GM23338 (cell line): ENCODE measurements around the gene KLHL6.

Experiments used
- CREB1 ChIP-seq: fragments of 250-450 bp; sonication (Bioruptor Pico); IDR thresholded peaks from 2 replicates; pipeline ENCODE4 v1.5.0; 2020; ENCODE audit warnings: low read depth, mild to moderate bottlenecking, moderate library complexity
- CTCF ChIP-seq, 2 experiments: fragments of 200-600 bp in 1 of 2; sonication (generic) in 1 of 2; conservative IDR thresholded peaks; 2 replicates each; pipeline versions ENCODE4 v1.5.1 to v1.6.1; 2016 to 2017; ENCODE audit warnings: antibody characterized with exemption in 2 of 2, low read depth in 2 of 2, mild to moderate bottlenecking in 2 of 2, moderate library complexity in 1 of 2
- EZH2 ChIP-seq: fragments of 200-600 bp; sonication (generic); IDR thresholded peaks from one replicate; pipeline ENCODE4 v1.8.0; 2017; ENCODE audit warnings: antibody characterized with exemption, mild to moderate bottlenecking, low read depth; ENCODE audit not compliant: unreplicated experiment
- EZH2phosphoT487 ChIP-seq: fragments of 200-600 bp; sonication (generic); IDR thresholded peaks from one replicate; pipeline ENCODE4 v1.8.1; 2018; ENCODE audit warnings: antibody characterized with exemption; ENCODE audit not compliant: unreplicated experiment
- JUNB ChIP-seq: IDR thresholded peaks from one replicate; pipeline ENCODE4 v1.6.1; 2016; ENCODE audit warnings: antibody characterized with exemption; ENCODE audit not compliant: unreplicated experiment
- NANOG ChIP-seq: IDR thresholded peaks from 2 replicates; pipeline ENCODE4 v1.6.1; 2016; ENCODE audit warnings: antibody characterized with exemption, borderline replicate concordance
- POLR2AphosphoS5 ChIP-seq: IDR thresholded peaks from 2 replicates; pipeline ENCODE4 v1.6.1; 2016; ENCODE audit warnings: antibody characterized with exemption, low read depth
- REST ChIP-seq: IDR thresholded peaks from one replicate; pipeline ENCODE4 v1.6.1; 2018; ENCODE audit warnings: antibody characterized with exemption; ENCODE audit not compliant: unreplicated experiment
- STAT1 ChIP-seq: IDR thresholded peaks from one replicate; pipeline ENCODE4 v1.6.1; 2016; ENCODE audit warnings: antibody characterized with exemption; ENCODE audit not compliant: unreplicated experiment
- ZNF114 ChIP-seq: fragments of 250-450 bp; sonication (Bioruptor Pico); IDR thresholded peaks from 2 replicates; pipeline ENCODE4 v1.5.0; 2020; ENCODE audit warnings: mild to moderate bottlenecking, moderate library complexity
- ZNF331 ChIP-seq: fragments of 250-450 bp; sonication (Bioruptor Pico); IDR thresholded peaks from 2 replicates; pipeline ENCODE4 v1.5.0; 2020; ENCODE audit warnings: low read depth, mild to moderate bottlenecking, moderate library complexity
- ZNF462 ChIP-seq: fragments of 250-450 bp; sonication (Bioruptor Pico); IDR thresholded peaks from 2 replicates; pipeline ENCODE4 v1.5.0; 2020; ENCODE audit warnings: mild to moderate bottlenecking, moderate library complexity

- no peak for TF ChIP-seq POLR2AphosphoS5
- TF ChIP-seq CTCF (conservative IDR thresholded peaks at IDR 0.05; ENCODE audit: low read depth in 2 of 2) = no peak
- TF ChIP-seq CREB1 = no peak
- TF ChIP-seq EZH2phosphoT487 = no peak
- no peak for TF ChIP-seq EZH2
- TF ChIP-seq ZNF462 (CRISPR knock-in tag) = no peak
- TF ChIP-seq JUNB = no peak
- no peak for TF ChIP-seq ZNF331 (CRISPR knock-in tag)
- TF ChIP-seq REST = no peak
- no peak for TF ChIP-seq ZNF114
- TF ChIP-seq NANOG = no peak
- no peak for TF ChIP-seq STAT1
Measured at GRCh38 chr3:183497313-183497712, 58.2 kb downstream of the KLHL6 start.
